Measurements from ENCODE around the gene DCST2.
A peak's percentile ranks its signal among the peaks of the same experiment; 100 is the strongest.

Gene DCST2

DNA sequence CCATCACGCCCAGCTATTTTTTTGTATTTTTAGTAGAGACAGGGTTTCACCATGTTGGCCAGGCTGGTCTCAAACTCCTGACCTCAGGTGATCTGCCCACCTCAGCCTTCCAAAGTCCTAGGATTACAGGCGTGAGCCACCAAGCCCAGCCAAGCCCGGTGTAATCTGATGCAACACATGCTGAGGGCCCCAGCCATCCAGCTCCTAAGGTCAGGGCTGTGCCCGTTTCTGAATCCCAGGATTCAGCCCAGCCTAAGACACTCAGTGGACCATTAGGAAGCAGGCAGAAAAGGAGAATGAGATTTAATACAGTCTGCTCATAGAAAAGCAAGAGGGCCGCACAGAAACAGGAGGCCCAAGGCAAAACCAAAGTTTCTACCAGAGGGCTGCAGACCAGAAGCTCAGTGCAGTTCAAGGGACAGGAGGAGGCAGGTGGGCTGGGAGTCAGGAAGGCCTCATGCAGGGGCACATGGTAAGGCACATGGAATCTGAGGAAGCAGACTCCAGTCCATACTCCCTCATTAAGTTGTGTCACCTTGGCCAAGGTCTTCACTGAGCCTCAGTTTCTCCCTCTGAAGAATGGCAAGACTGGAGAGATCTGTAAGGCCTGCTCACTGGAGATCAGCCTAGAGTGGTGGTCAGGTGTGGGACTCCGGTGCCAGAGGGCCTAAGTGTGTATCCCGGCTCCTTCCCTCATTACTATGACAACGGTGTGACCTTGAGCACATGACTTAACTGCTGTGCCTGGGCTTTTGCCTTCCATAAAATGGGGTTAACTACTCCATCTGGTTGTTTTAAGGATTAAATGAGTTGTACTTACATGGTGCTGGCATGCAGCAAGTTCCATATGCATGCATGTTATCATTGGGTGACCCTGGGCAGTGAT lies 15.1 kb upstream of the DCST2 start:
- DNase-seq: no peak

DNA sequence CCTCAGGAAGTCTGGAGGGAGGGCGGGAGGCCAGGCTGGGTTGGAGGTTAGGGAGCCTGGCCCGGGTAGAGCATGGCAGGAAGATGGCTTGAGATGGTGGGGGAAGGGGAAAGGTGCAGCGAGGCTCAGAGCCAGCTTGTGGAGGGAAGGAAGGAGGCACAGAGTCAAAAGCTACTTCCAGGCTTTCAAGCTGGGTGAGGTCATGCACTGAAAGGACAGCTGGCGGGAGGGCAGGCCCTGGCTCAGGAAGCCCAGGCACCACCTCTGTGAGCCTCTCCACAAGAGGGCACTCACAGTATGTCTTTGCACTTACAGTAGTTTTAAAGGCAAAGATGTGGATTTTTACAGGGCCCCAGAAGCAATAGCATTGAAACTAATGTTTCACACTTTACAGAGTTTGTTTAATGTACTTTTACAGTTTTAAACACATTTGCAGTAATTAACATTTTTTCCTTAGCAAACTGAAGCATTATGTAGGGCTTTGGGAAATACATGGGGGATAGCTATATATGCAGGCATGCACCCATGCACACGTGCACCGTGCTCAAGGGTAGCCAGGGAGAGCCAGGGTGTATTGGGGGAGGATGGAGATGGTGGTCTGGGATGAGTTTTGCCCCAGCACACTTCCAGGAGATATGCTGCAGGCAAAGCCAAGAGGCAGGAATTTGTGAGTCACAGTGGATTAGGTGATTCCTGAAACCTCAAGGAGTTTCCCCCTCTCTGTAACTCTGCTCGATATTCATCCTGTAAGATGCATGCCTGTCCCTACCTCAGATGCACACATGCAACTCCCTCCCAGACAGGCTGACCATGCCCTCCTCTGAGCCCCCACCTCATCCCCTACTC lies 11.5 kb upstream of the DCST2 start:
- peak; percentile 29 for DNase-seq

DNA sequence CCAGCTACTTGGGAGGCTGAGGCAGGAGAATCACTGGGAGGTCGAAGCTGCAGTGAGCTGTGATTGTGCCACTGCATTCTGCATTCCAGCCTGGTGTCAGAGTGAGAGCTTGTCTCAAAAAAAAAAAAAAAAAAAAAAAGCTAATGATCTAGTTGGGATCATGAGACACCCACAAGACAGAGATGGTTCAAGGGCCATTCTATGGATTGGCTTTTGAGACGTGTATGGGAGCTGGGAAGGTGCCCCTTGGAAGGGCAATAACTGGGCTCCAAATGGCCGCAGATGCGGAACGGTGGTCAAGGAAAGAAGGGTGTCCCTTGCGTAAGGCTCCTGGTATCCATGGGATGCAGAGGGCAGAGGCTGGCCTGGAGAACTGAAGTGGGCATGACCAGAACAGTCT lies 10.8 kb upstream of the DCST2 start:
- DNase-seq: no peak

- no peak for DNase-seq
Observed at GRCh38 chr1:155043793-155044192, 10.2 kb upstream of the DCST2 start.

DNA sequence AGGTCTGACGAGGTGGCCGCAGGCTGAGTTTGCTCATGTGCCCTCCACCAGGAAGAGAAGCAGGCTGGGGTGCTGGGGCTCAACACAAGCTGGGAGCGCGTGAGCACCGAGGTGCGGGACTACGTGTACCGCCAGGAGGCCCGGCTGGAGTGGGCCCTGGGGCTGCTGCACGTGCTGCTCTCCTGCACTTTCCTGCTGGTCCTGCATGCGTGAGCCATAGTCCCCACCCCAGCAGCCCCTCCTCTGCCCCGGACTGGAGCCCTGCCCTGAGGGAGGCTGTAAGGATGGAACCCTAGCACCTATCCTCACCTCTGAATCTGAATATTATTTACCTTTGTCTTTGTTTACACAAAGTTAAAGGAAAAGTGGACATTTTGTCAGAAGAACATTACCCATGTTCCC lies 9.7 kb upstream of the DCST2 start:
- no peak for DNase-seq

DNA sequence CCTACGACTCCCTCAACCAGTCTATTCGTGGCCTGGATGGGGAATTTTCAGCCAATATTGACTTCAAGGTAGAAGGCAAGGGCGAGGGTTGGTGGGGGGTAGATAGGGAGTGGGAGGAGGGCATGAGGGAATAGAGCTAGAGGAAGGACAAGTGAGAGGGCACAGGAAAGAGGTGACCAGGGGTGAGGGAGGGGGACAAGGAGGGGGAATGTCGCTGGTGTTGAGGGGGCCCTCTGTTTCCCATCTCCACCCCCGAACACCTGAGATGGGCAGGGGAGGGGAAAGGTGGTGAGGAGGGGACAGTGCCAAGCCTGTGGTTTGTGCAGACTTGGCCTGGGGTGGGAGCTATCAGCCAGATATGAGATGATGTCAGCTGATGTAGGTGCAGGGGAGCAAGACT lies 9.2 kb upstream of the DCST2 start:
- no peak for DNase-seq

- no peak for DNase-seq
Observed at GRCh38 chr1:155040358-155041093, 6.9 kb upstream of the DCST2 start.

GRCh38 chr1:155039308-155039669 lies 5.7 kb upstream of the DCST2 start:
- no peak for DNase-seq

DNA sequence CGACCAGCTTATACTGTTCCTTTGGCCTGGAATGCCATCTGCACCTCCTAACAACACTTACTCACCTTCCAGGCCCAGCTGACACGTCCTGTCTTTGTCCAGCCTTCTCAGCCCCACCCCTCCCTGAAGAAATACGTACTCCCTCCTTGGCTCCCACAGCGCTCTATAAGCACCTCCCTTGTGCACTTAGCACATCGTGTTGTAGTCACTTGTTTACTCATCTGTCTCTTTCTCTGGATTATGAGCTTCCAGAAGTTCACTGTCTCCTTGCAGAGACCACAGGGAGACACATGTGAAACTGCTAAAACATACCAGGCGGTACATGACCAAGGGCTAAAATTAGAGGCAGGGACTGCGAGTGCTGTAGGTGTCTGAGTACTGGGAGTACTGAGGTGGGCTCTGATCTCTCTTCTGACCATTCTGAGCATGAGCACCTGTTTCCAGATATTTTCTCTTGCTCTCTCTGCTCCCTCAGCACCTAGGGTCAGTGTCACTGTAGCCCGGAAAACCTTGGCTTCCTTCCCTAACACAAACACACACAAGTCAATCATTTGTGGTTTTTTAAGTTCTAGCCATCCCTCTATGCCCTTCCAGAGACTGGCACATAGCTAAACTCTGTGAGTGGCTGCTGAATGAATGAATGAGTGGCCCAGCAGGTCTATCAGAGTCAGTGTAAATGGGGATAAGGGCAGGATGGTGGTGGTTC lies 5.2 kb upstream of the DCST2 start:
- no peak for DNase-seq

DNA sequence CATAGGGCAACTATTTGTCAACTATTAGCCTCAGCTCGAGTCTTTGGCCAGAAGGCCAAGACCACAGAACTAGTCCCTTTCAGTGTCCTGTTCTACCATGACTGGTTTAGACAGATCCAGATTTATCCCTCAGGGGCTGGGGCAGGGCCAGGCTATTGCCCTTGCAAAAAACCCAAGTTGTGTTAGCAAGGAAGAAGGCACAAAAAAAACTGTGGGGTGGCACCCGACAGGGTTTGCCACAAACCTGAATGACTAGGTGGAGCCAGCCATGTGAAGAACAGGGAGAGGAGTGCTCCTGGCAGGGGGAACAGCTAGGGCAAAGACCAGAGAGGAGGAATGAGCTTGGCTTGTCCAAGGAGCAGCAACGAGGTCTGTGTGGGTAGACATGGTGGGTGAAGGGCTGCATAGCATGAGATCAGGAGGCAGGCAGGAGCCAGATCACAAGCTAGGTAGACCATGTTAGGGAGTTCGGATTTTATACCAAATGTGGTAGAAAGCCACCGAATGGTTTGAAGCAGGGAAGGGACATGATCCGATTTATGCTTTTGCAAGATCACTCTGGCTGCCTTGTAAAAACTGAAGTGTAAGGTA lies 4.4 kb upstream of the DCST2 start:
- DNase-seq: no peak

DNA sequence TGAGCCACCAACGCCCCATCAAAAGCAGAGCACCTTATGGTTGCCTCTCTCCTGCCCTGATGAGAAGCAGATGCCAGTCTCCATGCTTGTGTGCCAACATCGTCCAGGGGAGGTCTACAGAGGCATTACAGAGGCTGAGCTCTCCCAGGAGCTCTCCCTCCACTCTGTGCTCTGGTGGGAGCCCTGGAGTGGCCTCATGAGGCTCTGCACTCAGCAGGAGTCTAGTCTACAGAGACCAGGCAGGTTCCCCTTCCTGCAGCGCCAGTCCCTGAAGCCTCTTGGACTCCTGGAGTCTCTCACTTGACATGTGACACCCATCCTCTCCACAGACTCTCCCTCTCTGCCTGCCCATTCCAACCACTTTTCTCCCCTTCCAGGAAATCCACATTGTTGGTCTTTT lies 3.5 kb upstream of the DCST2 start:
- DNase-seq: no peak

GRCh38 chr1:155035936-155036335 lies 2.4 kb upstream of the DCST2 start:
- no peak for DNase-seq

DNA sequence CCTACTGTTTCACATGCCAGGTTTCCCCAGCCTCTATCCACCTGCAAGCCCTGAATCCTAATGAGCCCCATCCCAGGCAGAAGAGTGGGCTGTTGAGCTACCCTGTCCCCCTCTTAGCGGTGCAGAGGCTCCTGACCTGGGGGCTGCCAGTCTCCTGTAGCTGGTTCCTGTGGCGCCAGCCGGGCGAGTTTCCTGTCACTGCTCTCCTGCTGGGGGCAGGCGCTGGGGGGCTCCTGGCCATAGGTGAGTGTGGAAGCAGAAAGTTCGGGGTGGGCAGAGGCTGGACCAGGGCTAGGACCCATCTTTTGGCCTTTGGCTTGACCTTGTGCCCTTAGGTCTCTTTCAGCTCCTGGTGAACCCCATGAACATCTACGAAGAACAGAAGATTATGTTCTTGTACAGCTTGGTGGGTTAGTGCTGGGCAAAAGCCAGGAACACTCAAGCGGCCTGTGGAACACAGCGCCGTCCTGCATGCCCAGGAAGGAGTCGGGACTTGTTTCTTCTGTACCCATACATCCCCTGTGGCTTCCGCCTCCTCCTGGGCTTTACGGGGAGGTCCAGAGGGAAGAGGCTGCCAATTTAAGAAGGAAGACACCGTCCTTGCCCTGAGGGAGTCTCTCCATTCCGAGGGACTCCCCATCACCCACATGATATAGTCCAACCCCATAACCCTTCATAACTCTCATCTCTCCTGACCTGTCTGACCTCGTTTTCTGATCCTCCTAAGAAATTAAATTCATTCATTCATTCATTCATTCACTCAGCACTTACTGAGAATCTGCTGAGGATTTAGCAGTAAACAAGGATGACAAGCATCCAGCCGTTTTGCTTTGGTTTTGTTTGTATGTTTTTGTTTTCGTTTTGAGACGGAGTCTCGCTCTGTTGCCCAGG lies 982 bp upstream of the DCST2 start:
- no peak for DNase-seq

GRCh38 chr1:155032886-155033285 lies 695 bp downstream of the DCST2 start:
- DNase-seq: no peak

DNA sequence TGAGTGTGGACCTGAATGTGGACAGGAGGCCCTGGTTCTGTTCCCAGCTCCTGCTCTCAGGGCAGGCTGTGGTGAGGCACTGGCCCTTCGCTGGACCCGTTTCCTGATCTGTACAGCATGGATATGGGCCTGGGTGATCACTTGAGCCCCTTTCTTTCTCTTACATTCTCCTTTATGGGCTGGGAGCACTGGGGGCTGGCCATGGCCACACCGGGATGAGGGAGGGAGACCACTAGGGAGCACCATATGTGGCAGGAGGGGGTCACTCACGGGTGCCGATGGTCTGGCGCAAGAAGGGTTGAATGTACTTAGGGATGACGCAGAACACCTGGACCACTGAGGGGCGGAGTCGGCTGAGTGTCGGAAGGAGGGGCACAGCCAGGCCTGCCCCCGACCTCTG lies 2.7 kb downstream of the DCST2 start:
- DNase-seq: no peak

- no peak for DNase-seq
Observed at GRCh38 chr1:155030243-155030795, 3.3 kb downstream of the DCST2 start.

GRCh38 chr1:155029513-155030242 lies 3.9 kb downstream of the DCST2 start:
- DNase-seq: no peak

- DNase-seq: no peak
Observed at GRCh38 chr1:155026588-155026987, 7.0 kb downstream of the DCST2 start.

DNA sequence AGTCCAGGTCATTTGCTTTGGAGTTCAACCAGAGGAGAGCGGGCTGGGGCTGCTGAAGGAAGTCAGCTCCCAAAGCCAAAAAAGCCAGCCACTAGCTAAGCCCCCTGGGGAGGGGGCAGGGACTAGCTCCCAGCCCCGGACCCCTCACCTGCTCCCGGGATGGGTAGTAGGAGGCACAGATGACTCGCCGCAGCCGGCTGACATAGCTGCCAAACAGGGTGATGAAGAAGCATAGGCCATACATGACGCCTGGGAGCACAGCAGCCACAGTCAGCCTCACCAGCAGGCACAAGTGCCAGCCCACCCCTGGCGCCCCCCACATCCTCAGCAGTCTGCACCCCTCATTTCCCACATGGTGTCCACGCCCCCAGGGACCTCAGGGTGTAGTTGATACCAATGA lies 7.4 kb downstream of the DCST2 start:
- DNase-seq: no peak

DNA sequence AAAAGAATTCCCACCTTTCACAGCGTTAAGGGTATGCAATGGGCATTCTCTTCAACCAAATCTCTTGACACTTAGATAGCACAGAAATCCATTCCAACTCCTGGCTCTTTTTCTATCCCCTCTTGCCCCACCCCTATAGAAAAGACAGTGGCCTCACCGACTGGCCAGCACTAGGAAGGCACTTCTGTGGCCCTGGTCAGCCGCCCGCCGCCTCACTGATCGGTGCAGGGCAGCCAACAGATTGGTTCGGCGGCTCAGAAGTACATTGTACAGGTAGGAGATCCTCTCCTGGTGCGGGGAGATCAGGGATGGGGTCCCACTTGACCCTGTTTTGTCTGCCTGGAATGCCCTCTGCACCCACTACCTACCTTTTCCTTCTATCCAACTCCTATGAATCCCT lies 9.3 kb downstream of the DCST2 start:
- no peak for DNase-seq

Measured in GOT3 (cell line).